ENCODE data around the gene SCNN1G.

SCNN1G gene

DNA sequence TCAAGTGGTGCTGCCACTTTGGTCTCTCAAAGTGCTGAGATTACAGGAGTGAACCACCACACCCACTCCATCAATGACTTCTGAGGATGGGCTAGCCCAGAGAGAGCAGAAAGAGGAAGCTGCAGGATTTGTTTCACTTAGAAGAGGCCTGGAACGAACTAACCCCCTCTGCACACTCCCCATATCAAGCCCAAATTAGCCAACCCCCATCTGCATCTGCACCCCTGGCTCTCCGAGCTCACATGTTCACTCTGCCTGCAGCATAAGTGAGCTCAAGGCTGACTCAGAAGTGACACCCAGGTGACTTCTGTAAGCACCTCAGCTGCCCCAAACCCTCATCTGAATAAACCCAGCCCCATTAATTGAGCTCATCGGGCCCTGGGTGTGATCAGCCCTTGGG, 4.8 kb downstream of the SCNN1G start:
- H3K36me3 ChIP-seq (ENCODE audit: insufficient read depth, low read length) = no peaks in the 10 kb centered on the region
- H3K4me1 ChIP-seq (ENCODE audit: insufficient read depth, low read length) = no peaks in the 10 kb centered on the region
- H4K20me1 ChIP-seq (ENCODE audit: insufficient read depth, low read length) = no peaks in the 10 kb centered on the region
- H3K4me2 ChIP-seq (ENCODE audit: insufficient read depth, low read length) = no peak overlapping the region
- ATAC-seq (ENCODE audit: insufficient read depth, low read depth) = no peak
- H2AFZ ChIP-seq (ENCODE audit: low read depth, low read length) = no peak overlapping the region
- H3K27me3 ChIP-seq (ENCODE audit: insufficient read depth, low read length, poor library complexity) = peaks cover 10% of the 10 kb centered on the region
- H3K79me2 ChIP-seq (ENCODE audit: insufficient read depth, low read length) = no peaks in the 10 kb centered on the region
- H3K4me3 ChIP-seq (ENCODE audit: low read depth in 1 of 2, low read length in 2 of 2) = no peak overlapping the region
- no peak overlapping the region for H3K9ac ChIP-seq (ENCODE audit: low read depth, low read length)
- H3K27ac ChIP-seq (ENCODE audit: low read length) = no peak overlapping the region
- no peak for TF ChIP-seq EZH2 (IDR thresholded peaks at IDR 0.05; ENCODE audit: borderline replicate concordance, low read depth, low read length, severe bottlenecking)
- TF ChIP-seq, protein P1, sequence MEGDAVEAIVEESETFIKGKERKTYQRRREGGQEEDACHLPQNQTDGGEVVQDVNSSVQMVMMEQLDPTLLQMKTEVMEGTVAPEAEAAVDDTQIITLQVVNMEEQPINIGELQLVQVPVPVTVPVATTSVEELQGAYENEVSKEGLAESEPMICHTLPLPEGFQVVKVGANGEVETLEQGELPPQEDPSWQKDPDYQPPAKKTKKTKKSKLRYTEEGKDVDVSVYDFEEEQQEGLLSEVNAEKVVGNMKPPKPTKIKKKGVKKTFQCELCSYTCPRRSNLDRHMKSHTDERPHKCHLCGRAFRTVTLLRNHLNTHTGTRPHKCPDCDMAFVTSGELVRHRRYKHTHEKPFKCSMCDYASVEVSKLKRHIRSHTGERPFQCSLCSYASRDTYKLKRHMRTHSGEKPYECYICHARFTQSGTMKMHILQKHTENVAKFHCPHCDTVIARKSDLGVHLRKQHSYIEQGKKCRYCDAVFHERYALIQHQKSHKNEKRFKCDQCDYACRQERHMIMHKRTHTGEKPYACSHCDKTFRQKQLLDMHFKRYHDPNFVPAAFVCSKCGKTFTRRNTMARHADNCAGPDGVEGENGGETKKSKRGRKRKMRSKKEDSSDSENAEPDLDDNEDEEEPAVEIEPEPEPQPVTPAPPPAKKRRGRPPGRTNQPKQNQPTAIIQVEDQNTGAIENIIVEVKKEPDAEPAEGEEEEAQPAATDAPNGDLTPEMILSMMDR (IDR thresholded peaks at IDR 0.05; ENCODE audit: borderline replicate concordance, extremely low read depth, low read length, poor library complexity, severe bottlenecking) = no peak
- DNase-seq = no peak
- no peaks in the 10 kb centered on the region for H3K9me3 ChIP-seq (ENCODE audit: insufficient read depth, low read length, severe bottlenecking)

DNA sequence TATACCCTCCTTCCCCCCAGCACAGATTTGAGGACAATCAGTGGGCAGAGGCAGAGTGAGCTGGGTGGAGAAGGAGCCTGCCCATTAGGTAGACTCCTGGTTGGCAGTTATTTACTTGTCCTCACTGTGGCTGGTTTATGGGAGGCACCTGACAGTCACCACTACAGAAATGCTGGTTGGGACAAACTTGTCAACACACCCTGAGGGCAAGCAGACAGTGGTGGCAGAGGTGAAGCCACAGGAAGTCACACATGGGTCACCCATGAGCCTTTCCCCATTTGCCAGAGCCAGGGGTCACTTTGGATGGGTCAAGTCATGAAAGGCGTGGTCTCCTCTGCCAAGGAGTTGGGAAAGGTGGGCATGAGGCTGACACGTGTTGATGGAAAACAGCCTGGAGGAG, 6.4 kb downstream of the SCNN1G start:
- DNase-seq = no peak
- H3K9ac ChIP-seq (ENCODE audit: low read depth, low read length) = no peak overlapping the region

DNA sequence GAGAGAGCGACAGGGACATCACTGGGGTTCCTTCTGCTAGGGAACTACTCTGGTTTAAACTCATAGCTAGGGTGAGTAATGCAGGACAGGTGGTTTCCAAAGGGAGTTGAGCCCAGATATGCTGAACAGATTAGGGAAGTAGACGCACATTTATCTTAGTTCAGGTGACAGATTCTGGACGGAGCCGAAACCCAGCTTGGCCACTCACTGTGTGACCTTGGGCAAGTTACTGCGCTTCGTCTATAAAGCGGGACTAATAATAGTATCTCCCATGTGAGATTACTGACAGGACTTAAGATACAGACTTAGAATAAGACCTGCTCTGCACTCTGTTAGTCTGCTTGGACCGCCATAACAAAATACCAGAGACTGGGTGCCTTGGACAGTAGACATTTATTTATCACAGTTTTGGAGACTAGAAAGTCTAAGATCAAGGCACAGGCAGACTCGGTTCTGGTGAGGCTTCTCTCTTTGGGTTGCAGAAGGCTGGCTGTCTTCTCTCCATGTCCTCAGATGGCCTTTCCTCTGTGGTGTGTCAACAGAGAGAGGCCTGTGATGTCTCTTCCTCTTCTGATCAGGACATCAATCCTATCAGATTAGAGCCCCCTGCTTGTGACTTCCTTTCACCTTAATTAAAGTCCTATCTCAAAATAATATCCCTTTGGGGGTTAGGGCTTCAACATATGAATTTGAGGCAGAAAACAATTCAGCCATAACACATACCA, 12.1 kb downstream of the SCNN1G start:
- Histone ChIP-seq H3K27me3 (ENCODE audit: insufficient read depth, low read length, poor library complexity) (peaks cover 4% of the 10 kb centered on the region), H3K9me3 (ENCODE audit: insufficient read depth, low read length, severe bottlenecking) (no peaks in the 10 kb centered on the region), H4K20me1 (ENCODE audit: insufficient read depth, low read length) (no peaks in the 10 kb centered on the region), H3K4me2 (ENCODE audit: insufficient read depth, low read length) (no peak overlapping the region), H3K9ac (ENCODE audit: low read depth, low read length) (no peak overlapping the region), H3K36me3 (ENCODE audit: insufficient read depth, low read length) (no peaks in the 10 kb centered on the region), H2AFZ (ENCODE audit: low read depth, low read length) (no peak overlapping the region), H3K4me3 (ENCODE audit: low read depth in 1 of 2, low read length in 2 of 2) (no peak overlapping the region), H3K4me1 (ENCODE audit: insufficient read depth, low read length) (no peaks in the 10 kb centered on the region), H3K27ac (ENCODE audit: low read length) (no peak overlapping the region), H3K79me2 (ENCODE audit: insufficient read depth, low read length) (no peaks in the 10 kb centered on the region)
- DNase-seq = no peak
- TF ChIP-seq EZH2 (IDR thresholded peaks at IDR 0.05; ENCODE audit: borderline replicate concordance, low read depth, low read length, severe bottlenecking) = no peak
- TF ChIP-seq, protein P1 (IDR thresholded peaks at IDR 0.05; ENCODE audit: borderline replicate concordance, extremely low read depth, low read length, poor library complexity, severe bottlenecking) = no peak
- ATAC-seq (ENCODE audit: insufficient read depth, low read depth) = no peak

More for the DNA sequence above, 6.4 kb downstream of the SCNN1G start:
- no peak overlapping the region for H3K4me3 ChIP-seq (ENCODE audit: low read depth in 1 of 2, low read length in 2 of 2)
- H3K27ac ChIP-seq (ENCODE audit: low read length) = no peak overlapping the region
- H3K4me2 ChIP-seq (ENCODE audit: insufficient read depth, low read length) = no peak overlapping the region
- no peaks in the 10 kb centered on the region for H4K20me1 ChIP-seq (ENCODE audit: insufficient read depth, low read length)
- H3K79me2 ChIP-seq (ENCODE audit: insufficient read depth, low read length) = no peaks in the 10 kb centered on the region
- no peaks in the 10 kb centered on the region for H3K36me3 ChIP-seq (ENCODE audit: insufficient read depth, low read length)
- TF ChIP-seq, protein P1 (IDR thresholded peaks at IDR 0.05; ENCODE audit: borderline replicate concordance, extremely low read depth, low read length, poor library complexity, severe bottlenecking) = no peak
- no peak for TF ChIP-seq EZH2 (IDR thresholded peaks at IDR 0.05; ENCODE audit: borderline replicate concordance, low read depth, low read length, severe bottlenecking)
- peaks cover 11% of the 10 kb centered on the region for H3K27me3 ChIP-seq (ENCODE audit: insufficient read depth, low read length, poor library complexity)
- no peak overlapping the region for H2AFZ ChIP-seq (ENCODE audit: low read depth, low read length)
- no peak for ATAC-seq (ENCODE audit: insufficient read depth, low read depth)
- no peaks in the 10 kb centered on the region for H3K9me3 ChIP-seq (ENCODE audit: insufficient read depth, low read length, severe bottlenecking)
- H3K4me1 ChIP-seq (ENCODE audit: insufficient read depth, low read length) = no peaks in the 10 kb centered on the region
